Coronary artery (tissue), 2 donors: Measurements from ENCODE around the gene TRANK1.

Source experiments
- DNase-seq: peaks from one replicate; pipeline ENCODE4 v3.0.0-alpha.2; 2017; ENCODE audit warnings: low spot score
- H3K27ac ChIP-seq, 2 donors: fragments of 200-600 bp; sonication (generic); one replicate each; pipeline ENCODE4 v1.5.1; 2016 to 2019
- H3K4me3 ChIP-seq: fragments of 200-600 bp; sonication (generic); 2 replicates; pipeline ENCODE4 v1.5.1; 2016; ENCODE audit warnings: mild to moderate bottlenecking, moderate library complexity
- CTCF ChIP-seq: fragments of 200-600 bp; sonication (generic); IDR thresholded peaks from one replicate; pipeline ENCODE4 v1.5.1; 2019; ENCODE audit warnings: antibody characterized with exemption

The TRANK1 gene

GRCh38 chr3:36795622-36796021 lies 149.2 kb downstream of the TRANK1 start:
- no peak for DNase-seq
- no peak overlapping the region for H3K4me3 ChIP-seq
- H3K27ac ChIP-seq, result no peak overlapping the region
- TF ChIP-seq CTCF, result no peak

- TF ChIP-seq CTCF, result no peak
- no peak for DNase-seq
Observed at GRCh38 chr3:36792342-36792741, 152.5 kb downstream of the TRANK1 start.

GRCh38 chr3:36790765-36791164 lies 154.1 kb downstream of the TRANK1 start:
- H3K27ac ChIP-seq, result no peak overlapping the region
- H3K4me3 ChIP-seq, result no peak overlapping the region
- TF ChIP-seq CTCF, result no peak
- no peak for DNase-seq

More at GRCh38 chr3:36792342-36792741, 152.5 kb downstream of the TRANK1 start:
- Histone ChIP-seq H3K27ac (no peak overlapping the region), H3K4me3 (no peak overlapping the region)

GRCh38 chr3:36786921-36787890 lies 157.6 kb downstream of the TRANK1 start:
- Histone ChIP-seq H3K27ac (no peak overlapping the region), H3K4me3 (no peak overlapping the region)
- no peak for TF ChIP-seq CTCF
- no peak for DNase-seq

- H3K27ac ChIP-seq, result no peak overlapping the region
- no peak for DNase-seq
- no peak for TF ChIP-seq CTCF
Observed at GRCh38 chr3:36784138-36784635, 160.7 kb downstream of the TRANK1 start.

GRCh38 chr3:36777424-36778218 lies 167.2 kb downstream of the TRANK1 start:
- TF ChIP-seq CTCF, result no peak
- Histone ChIP-seq H3K4me3 (no peak overlapping the region), H3K27ac (no peak overlapping the region)
- no peak for DNase-seq

More at GRCh38 chr3:36784138-36784635, 160.7 kb downstream of the TRANK1 start:
- H3K4me3 ChIP-seq, result no peak overlapping the region
